Activated naive CD4-positive, alpha-beta T cell treated with Interleukin-2 at 50 U/mL for 16 hours (primary cell): ENCODE measurements around the gene CACNA2D4.

Experiments used
- DNase-seq: peaks from one replicate; pipeline ENCODE4 v3.0.0-alpha.2; 2020

The CACNA2D4 gene

DNA sequence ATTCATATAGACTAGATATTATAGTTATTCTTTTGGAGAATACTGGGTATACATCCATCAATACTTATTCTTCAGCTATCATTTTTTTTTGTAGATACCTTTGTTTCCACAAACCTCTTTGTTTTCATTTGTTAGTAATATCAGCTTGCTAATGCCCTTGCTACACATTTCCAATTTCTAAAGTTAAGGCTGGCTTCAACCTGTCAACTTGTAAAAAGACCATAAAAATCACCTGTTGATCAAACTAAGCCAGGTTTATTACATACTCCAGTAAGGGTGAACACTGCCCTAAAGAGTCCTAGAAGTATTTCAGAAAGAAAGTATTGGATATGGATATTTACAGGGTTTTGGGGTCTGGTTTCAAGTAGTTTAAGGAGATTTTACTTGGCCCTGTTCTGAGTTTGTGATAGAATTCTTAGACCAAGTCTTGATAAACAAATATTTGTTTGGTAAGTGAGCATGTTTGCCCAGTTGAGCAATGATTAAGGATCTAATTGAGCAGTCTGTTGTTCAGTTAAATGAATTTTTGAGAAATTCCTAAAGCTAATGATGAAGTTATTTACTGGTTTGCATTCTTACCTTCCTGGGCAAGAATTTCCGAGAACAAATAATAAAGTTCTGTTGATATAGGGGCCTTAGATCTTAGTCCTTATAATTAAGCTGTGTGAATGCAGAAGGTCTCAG, 150.9 kb downstream of the CACNA2D4 start:
- DNase-seq = no peak

DNA sequence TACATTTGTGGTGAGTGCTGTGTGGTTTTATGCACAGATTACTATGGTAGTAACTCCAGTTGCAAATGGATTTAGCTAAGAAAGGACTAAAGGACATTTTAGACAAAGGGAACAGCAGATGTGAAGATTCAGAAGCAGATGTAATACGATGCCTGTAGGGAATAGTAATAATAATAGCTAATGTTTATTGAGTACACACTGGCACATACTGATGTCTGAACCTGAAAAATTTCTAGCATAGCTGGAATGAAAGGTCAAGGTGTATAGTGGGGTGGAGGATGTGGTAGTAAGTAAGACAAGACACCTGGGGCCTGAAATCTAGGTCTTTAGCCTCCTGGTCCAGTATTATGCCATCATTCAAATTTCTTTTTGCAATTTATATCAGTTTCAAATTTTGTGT, 152.3 kb downstream of the CACNA2D4 start:
- DNase-seq = no peak

- DNase-seq = no peak
Measured at GRCh38 chr12:1763153-1763552, 155.3 kb downstream of the CACNA2D4 start.

- DNase-seq = no peak
Measured at GRCh38 chr12:1761857-1762256, 156.6 kb downstream of the CACNA2D4 start.

GRCh38 chr12:1760566-1761382, 157.7 kb downstream of the CACNA2D4 start:
- DNase-seq = no peak

- no peak for DNase-seq
Measured at GRCh38 chr12:1758887-1759286, 159.6 kb downstream of the CACNA2D4 start.

DNA sequence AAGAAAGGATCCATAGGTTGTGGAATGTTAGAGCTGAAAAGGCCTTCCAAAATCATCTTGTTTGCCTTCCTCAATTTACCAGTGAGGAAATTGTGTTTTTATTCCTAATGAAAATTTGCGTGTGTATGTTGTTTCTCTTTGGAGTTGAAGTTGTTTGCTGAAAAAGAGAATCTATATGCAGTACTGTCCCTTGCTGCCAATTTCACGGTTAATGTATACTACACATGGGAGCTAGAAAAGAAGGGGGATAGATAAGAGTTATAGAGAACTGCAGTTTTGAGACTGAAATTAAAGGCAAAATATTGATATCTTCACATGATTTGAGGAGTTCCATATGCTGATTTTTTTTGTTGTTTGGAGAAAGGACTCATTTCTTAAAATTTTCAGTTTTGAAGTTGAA, 160.1 kb downstream of the CACNA2D4 start:
- DNase-seq = no peak

- DNase-seq = no peak
Measured at GRCh38 chr12:1750300-1750699, 168.2 kb downstream of the CACNA2D4 start.

GRCh38 chr12:1749019-1749418, 169.4 kb downstream of the CACNA2D4 start:
- DNase-seq = no peak

DNA sequence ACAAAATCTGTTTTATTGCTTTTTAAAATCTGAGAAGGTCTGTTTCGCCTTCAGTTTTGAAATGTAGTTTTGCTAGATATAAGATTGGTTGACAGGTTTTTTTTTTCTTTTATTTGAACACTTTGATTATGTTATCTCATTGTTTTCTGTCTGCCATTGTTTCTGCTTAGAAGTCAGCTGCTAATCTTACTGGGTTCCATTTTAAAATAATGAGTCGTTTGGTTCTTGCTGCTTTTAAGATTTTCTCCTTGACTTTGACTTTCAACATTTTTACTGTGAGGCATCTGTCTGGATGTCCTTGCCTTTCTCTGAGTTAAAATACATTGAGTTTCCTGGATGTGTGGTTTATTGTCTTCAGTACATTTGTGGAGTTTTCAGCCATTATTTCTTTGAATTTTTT, 170.8 kb downstream of the CACNA2D4 start:
- DNase-seq = no peak

- DNase-seq = no peak
Measured at GRCh38 chr12:1744932-1745331, 173.5 kb downstream of the CACNA2D4 start.
